ENCODE results near the gene LRIT1.

LRIT1 gene

DNA sequence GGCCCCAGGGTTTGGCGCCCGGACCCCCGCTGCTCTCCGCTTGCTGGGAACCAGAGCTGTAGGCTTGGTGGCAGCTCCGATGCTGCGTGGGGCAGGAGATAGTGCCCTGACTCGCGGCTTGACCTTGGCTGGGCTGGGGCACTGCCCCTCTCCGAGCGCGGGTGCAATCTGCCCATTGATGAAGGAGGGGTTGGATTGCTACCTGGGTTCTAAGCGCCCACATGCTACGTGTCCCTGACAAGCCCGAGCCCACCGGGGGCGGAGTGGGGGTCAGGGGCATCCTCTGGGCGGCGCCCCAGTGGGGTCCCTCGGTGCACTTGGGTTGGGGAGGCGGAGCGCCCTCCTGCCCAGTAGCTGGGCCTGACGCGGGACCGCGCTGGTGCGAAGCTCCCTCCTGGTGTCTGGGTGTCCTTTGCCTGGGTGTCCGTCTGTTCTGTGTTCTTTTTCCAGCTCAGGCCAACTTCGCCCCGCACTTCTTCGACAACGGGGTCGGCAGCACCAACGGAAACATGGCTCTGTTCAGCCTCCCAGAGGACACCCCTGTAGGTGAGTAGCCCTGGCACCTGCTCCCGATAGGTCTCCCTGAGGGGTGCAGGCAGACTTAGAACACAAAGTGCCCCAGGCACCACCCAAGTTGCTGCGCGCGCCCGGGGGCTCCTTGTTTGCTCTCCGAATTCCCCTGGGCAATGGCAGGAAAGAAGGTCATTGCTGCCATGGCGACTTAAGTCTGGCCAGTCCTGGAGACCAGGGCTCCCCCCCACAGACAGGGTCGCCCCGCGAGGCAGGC, 46.1 kb downstream of the LRIT1 start:
- Histone ChIP-seq H3K4me1 (ENCODE audit: control insufficient read depth, insufficient read depth, low read length) (no peaks in the 10 kb centered on the region), H3K36me3 (ENCODE audit: control insufficient read depth, insufficient read depth, low read length) (no peaks in the 10 kb centered on the region), H3K27me3 (ENCODE audit: control insufficient read depth, insufficient read depth, low read length) (peaks cover 58% of the 10 kb centered on the region), H3K4me3 (ENCODE audit: low read length) (no peak overlapping the region), H3K9me3 (ENCODE audit: control insufficient read depth, low read length) (no peaks in the 10 kb centered on the region), H3K9ac (ENCODE audit: low read length) (no peak overlapping the region)

GRCh38 chr10:84194424-84195043, 46.8 kb downstream of the LRIT1 start, which contains the start of gene CDHR1:
CDHR1 (plus strand) TSS chr10:84194537; CDS start chr10:84194761, 224 bp downstream.
- Histone ChIP-seq H3K36me3 (ENCODE audit: control insufficient read depth, insufficient read depth, low read length) (no peaks in the 10 kb centered on the region), H3K27me3 (ENCODE audit: control insufficient read depth, insufficient read depth, low read length) (peaks cover 58% of the 10 kb centered on the region), H3K9ac (ENCODE audit: low read length) (no peak within 1 kb of the TSS), H3K4me3 (ENCODE audit: low read length) (no peak within 1 kb of the TSS), H3K9me3 (ENCODE audit: control insufficient read depth, low read length) (no peaks in the 10 kb centered on the region), H3K4me1 (ENCODE audit: control insufficient read depth, insufficient read depth, low read length) (no peaks in the 10 kb centered on the region)

GRCh38 chr10:84193846-84194423, 47.4 kb downstream of the LRIT1 start:
- H3K9ac ChIP-seq (ENCODE audit: low read length), result no peak overlapping the region
- no peaks in the 10 kb centered on the region for H3K9me3 ChIP-seq (ENCODE audit: control insufficient read depth, low read length)
- H3K4me3 ChIP-seq (ENCODE audit: low read length), result no peak overlapping the region
- peaks cover 58% of the 10 kb centered on the region for H3K27me3 ChIP-seq (ENCODE audit: control insufficient read depth, insufficient read depth, low read length)
- no peaks in the 10 kb centered on the region for H3K4me1 ChIP-seq (ENCODE audit: control insufficient read depth, insufficient read depth, low read length)
- no peaks in the 10 kb centered on the region for H3K36me3 ChIP-seq (ENCODE audit: control insufficient read depth, insufficient read depth, low read length)

GRCh38 chr10:84193327-84193726, 48.0 kb downstream of the LRIT1 start:
- Histone ChIP-seq H3K9me3 (ENCODE audit: control insufficient read depth, low read length) (no peaks in the 10 kb centered on the region), H3K9ac (ENCODE audit: low read length) (no peak overlapping the region), H3K27me3 (ENCODE audit: control insufficient read depth, insufficient read depth, low read length) (peaks cover 58% of the 10 kb centered on the region), H3K36me3 (ENCODE audit: control insufficient read depth, insufficient read depth, low read length) (no peaks in the 10 kb centered on the region), H3K4me3 (ENCODE audit: low read length) (no peak overlapping the region), H3K4me1 (ENCODE audit: control insufficient read depth, insufficient read depth, low read length) (no peaks in the 10 kb centered on the region)

- Histone ChIP-seq H3K4me3 (ENCODE audit: low read length) (no peak overlapping the region), H3K4me1 (ENCODE audit: control insufficient read depth, insufficient read depth, low read length) (no peaks in the 10 kb centered on the region), H3K9me3 (ENCODE audit: control insufficient read depth, low read length) (no peaks in the 10 kb centered on the region), H3K9ac (ENCODE audit: low read length) (no peak overlapping the region), H3K36me3 (ENCODE audit: control insufficient read depth, insufficient read depth, low read length) (no peaks in the 10 kb centered on the region), H3K27me3 (ENCODE audit: control insufficient read depth, insufficient read depth, low read length) (peaks cover 38% of the 10 kb centered on the region)
These were observed 50.2 kb downstream of the LRIT1 start for GRCh38 chr10:84191106-84191505.

DNA sequence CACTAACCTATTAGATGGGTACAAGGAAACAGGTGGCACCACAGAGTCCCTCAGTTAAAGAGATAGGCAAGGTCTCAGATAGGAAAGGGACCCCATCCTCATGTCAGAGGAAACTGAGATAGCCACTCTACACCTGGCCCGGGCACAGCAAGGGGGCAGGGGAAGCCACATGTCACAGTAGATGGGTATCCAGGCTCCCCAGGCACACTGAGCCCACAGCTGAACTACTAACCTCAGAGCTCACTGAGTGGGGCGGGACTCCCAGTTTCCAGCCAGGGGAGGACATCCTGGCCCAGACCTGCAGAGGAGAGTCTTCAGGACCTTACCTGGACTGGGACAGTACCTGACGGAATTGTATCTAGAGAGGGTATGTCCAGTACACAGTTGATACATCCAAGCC, 50.7 kb downstream of the LRIT1 start:
- Histone ChIP-seq H3K9me3 (ENCODE audit: control insufficient read depth, low read length) (no peaks in the 10 kb centered on the region), H3K36me3 (ENCODE audit: control insufficient read depth, insufficient read depth, low read length) (no peaks in the 10 kb centered on the region), H3K9ac (ENCODE audit: low read length) (no peak overlapping the region), H3K27me3 (ENCODE audit: control insufficient read depth, insufficient read depth, low read length) (peaks cover 33% of the 10 kb centered on the region), H3K4me1 (ENCODE audit: control insufficient read depth, insufficient read depth, low read length) (no peaks in the 10 kb centered on the region), H3K4me3 (ENCODE audit: low read length) (no peak overlapping the region)

- no peaks in the 10 kb centered on the region for H3K9me3 ChIP-seq (ENCODE audit: control insufficient read depth, low read length)
- H3K4me3 ChIP-seq (ENCODE audit: low read length), result no peak overlapping the region
- H3K27me3 ChIP-seq (ENCODE audit: control insufficient read depth, insufficient read depth, low read length), result peaks cover 15% of the 10 kb centered on the region
- H3K9ac ChIP-seq (ENCODE audit: low read length), result no peak overlapping the region
- no peaks in the 10 kb centered on the region for H3K4me1 ChIP-seq (ENCODE audit: control insufficient read depth, insufficient read depth, low read length)
- no peaks in the 10 kb centered on the region for H3K36me3 ChIP-seq (ENCODE audit: control insufficient read depth, insufficient read depth, low read length)
These were observed 52.5 kb downstream of the LRIT1 start for GRCh38 chr10:84188815-84189214.

DNA sequence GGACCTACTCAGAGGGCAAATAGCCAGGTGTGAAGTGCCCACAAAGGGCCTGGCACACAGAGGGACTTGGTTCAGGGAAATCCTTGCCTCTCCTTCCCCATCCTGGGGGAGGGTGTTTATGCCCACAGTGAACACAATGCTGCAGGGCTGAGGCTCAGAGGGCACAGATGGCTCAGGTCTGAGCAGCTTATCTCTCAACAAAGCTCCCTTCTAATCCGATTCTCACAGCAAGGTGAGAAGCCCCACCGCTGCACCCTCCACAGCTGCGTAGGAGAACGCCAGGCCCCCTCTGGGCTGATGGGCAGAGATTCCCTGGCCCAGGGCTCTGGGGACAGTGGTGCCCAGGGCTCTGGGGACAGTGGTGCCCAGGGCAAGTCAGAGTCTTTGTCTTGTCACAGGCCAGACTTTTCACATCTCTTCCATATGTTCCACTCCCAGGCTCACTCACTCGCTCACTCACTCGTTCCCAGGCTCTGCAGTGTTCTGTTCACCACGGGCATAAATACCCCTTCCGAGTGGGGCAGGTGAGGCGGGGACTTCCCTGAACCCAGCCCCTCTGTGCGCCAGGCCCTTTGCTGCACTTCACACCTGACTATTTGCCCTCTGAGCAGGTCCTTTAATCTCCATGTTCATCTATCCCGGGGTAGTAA, 55.7 kb downstream of the LRIT1 start:
- H3K4me1 ChIP-seq (ENCODE audit: control insufficient read depth, insufficient read depth, low read length), result no peaks in the 10 kb centered on the region
- no peak overlapping the region for H3K9ac ChIP-seq (ENCODE audit: low read length)
- H3K27me3 ChIP-seq (ENCODE audit: control insufficient read depth, insufficient read depth, low read length), result no peaks in the 10 kb centered on the region
- H3K9me3 ChIP-seq (ENCODE audit: control insufficient read depth, low read length), result no peaks in the 10 kb centered on the region
- H3K36me3 ChIP-seq (ENCODE audit: control insufficient read depth, insufficient read depth, low read length), result no peaks in the 10 kb centered on the region
- no peak overlapping the region for H3K4me3 ChIP-seq (ENCODE audit: low read length)

DNA sequence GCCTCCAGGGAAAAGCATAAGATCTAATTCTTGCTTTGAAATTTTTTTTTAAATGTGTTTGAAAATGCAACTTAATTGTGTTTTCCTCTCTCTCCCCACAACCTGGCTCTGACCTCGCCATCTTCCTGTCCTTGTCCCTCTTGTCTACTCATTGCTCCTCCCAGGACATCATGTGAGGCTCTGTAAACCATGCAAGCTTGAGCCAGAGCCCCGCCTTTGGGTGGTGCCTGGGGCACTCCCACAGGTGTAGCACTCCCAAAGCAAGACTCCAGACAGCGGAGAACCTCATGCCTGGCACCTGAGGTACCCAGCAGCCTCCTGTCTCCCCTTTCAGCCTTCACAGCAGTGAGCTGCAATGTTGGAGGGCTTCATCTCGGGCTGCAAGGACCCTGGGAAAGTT, 56.8 kb downstream of the LRIT1 start:
- Histone ChIP-seq H3K9ac (ENCODE audit: low read length) (no peak overlapping the region), H3K9me3 (ENCODE audit: control insufficient read depth, low read length) (no peaks in the 10 kb centered on the region), H3K36me3 (ENCODE audit: control insufficient read depth, insufficient read depth, low read length) (no peaks in the 10 kb centered on the region), H3K4me1 (ENCODE audit: control insufficient read depth, insufficient read depth, low read length) (no peaks in the 10 kb centered on the region), H3K27me3 (ENCODE audit: control insufficient read depth, insufficient read depth, low read length) (no peaks in the 10 kb centered on the region), H3K4me3 (ENCODE audit: low read length) (no peak overlapping the region)

DNA sequence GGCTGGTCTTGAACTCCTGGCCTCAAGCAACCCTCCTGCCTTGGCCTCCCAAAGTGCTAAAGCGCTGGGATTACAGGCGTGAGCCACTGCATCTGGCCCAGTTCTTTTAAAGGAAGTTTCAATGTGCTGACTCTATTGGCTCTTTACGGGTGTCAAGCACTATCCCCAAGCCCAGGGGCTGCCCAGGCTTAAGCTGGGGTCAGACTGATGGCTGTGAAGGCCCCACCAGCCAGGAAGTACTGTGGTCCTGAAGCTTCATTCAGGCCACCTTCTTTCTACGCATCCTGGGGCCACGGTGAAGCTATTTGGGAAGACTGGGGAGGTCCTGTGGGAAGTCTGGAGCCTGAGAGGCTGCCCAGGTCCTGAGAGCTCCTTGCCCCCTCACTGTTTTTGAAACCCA, 59.7 kb downstream of the LRIT1 start:
- Histone ChIP-seq H3K36me3 (ENCODE audit: control insufficient read depth, insufficient read depth, low read length) (no peaks in the 10 kb centered on the region), H3K9ac (ENCODE audit: low read length) (no peak overlapping the region), H3K4me1 (ENCODE audit: control insufficient read depth, insufficient read depth, low read length) (no peaks in the 10 kb centered on the region), H3K9me3 (ENCODE audit: control insufficient read depth, low read length) (no peaks in the 10 kb centered on the region), H3K27me3 (ENCODE audit: control insufficient read depth, insufficient read depth, low read length) (no peaks in the 10 kb centered on the region), H3K4me3 (ENCODE audit: low read length) (no peak overlapping the region)
